Ovary (tissue), 3 donors: Measurements from ENCODE around the gene TXNDC11.

Source experiments
- CTCF ChIP-seq, 3 donors: fragments of 450-650 bp in 2 of 3; fragments of 200-600 bp in 1 of 3; IDR thresholded peaks; one replicate each; pipeline versions ENCODE4 v1.5.1 to v1.8.0; 2016 to 2022; ENCODE audit warnings: antibody characterized with exemption in 3 of 3, mild to moderate bottlenecking in 1 of 3
- EP300 ChIP-seq: sonication (generic); formaldehyde crosslinking; IDR thresholded peaks from one replicate; pipeline ENCODE4 v1.6.1; 2017; ENCODE audit warnings: antibody characterized with exemption
- POLR2A ChIP-seq: fragments of 450-650 bp; IDR thresholded peaks from one replicate; pipeline ENCODE4 v1.6.1; 2017; ENCODE audit warnings: antibody characterized with exemption, mild to moderate bottlenecking, moderate library complexity
- donor health status: DM: no; HTN: no; CAD: no.

DNA sequence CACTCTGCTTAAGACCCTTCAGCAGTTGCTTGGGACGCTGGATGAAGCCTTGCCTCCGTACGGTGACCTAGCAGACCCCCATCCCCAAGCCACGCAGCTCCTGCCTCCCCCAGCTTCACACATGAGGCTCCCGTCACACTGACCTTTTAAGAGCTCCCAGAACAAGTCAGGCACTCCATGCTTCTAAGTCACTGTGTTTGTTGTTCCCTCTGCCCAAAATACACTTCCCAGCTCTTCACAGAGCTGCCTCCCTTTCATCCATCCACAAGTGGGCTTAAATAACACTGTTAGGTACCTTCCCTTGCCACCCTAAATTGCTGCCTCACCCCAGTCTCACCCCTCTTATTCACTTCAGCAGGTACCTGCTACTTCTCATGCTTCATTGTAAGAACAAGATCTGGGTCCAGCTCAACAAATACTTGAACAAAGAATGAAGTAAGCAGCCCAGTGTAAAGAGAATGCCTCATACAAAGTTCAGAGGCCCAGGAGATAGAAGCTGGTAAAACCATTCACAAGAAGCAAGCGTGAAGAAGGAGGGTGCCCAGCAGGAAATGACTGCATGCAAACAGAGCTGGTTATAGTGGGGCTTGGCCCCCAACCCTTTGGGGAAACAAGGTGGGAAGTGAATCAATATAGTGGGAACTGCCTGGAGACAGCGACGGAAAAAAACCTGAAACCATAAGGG lies 48.6 kb upstream of the TXNDC11 start:
- TF ChIP-seq POLR2A (no peak), CTCF (IDR thresholded peaks at IDR 0.05) (no peak), EP300 (no peak)
